Measurements from ENCODE around the gene RETN.

The RETN gene

GRCh38 chr19:7668842-7669241 is at the start of gene RETN:
Gene RETN, plus strand, starts transcription at chr19:7669049. Its CDS starts 278 bp downstream, at chr19:7669327.
- DNase-seq, result no peak

- DNase-seq, result no peak
These were observed 49.0 kb upstream of the RETN start for GRCh38 chr19:7619671-7620441.

- DNase-seq, result no peak
These were observed 48.1 kb upstream of the RETN start for GRCh38 chr19:7620442-7621412.

- DNase-seq, result no peak
These were observed 45.7 kb upstream of the RETN start for GRCh38 chr19:7622933-7623685.

GRCh38 chr19:7623725-7624603 is 44.9 kb upstream of the RETN start:
- no peak for DNase-seq

- DNase-seq, result no peak
These were observed 44.0 kb upstream of the RETN start for GRCh38 chr19:7624810-7625209.

- no peak for DNase-seq
These were observed 43.0 kb upstream of the RETN start for GRCh38 chr19:7625763-7626372.

GRCh38 chr19:7627166-7627565 is 41.7 kb upstream of the RETN start:
- DNase-seq, result no peak

GRCh38 chr19:7628589-7629311 is 40.1 kb upstream of the RETN start:
- no peak for DNase-seq

GRCh38 chr19:7629347-7630054 is 39.3 kb upstream of the RETN start, which contains the start of the genes PET100 and XAB2:
Gene PET100, plus strand, starts transcription at chr19:7629793. Its CDS starts 41 bp downstream, at chr19:7629834.
Gene XAB2, minus strand, starts transcription at chr19:7629545. Its CDS starts 18 bp downstream, at chr19:7629527.
- peak; percentile 100 for DNase-seq

- no peak for DNase-seq
These were observed 37.3 kb upstream of the RETN start for GRCh38 chr19:7631577-7631976.

- DNase-seq, result no peak
These were observed 36.3 kb upstream of the RETN start for GRCh38 chr19:7632340-7633203.

- no peak for DNase-seq
These were observed 35.2 kb upstream of the RETN start, which contains the start of gene PCP2 for GRCh38 chr19:7633698-7634097. Gene PCP2, minus strand, starts transcription at chr19:7633719. Its CDS starts 262 bp downstream, at chr19:7633457.

- DNase-seq, result no peak
These were observed 33.2 kb upstream of the RETN start for GRCh38 chr19:7635670-7636069.

- DNase-seq, result peak; percentile 49
These were observed 32.5 kb upstream of the RETN start for GRCh38 chr19:7636317-7636690.

- peak; percentile 70 for DNase-seq
These were observed 32.0 kb upstream of the RETN start, which contains the start of gene STXBP2 for GRCh38 chr19:7636691-7637373. Gene STXBP2, plus strand, starts transcription at chr19:7637110. Its CDS starts 40 bp downstream, at chr19:7637150.

GRCh38 chr19:7637374-7638256 is 31.2 kb upstream of the RETN start:
- DNase-seq, result peak; percentile 35

Measured in MV-4-11 (cell line).